Epithelial cell of proximal tubule (primary cell): ENCODE results near the gene DHRSX. TPM values are rescaled to one million over a fixed set of nuclear protein-coding genes. Genes with fewer than 3 reads are reported as not detected.

Experiments used
- DNase-seq: peaks from one replicate; pipeline ENCODE4 v3.0.0-alpha.2; 2011; ENCODE audit warnings: low read depth
- H3K4me3 ChIP-seq: 2 replicates; pipeline ENCODE4 v1.5.1; 2011; ENCODE audit warnings: low read depth, mild to moderate bottlenecking, low read length
- CTCF ChIP-seq: conservative IDR thresholded peaks from 2 replicates; pipeline ENCODE4 v1.5.1; 2012; ENCODE audit warnings: low read depth, mild to moderate bottlenecking, low read length
- total RNA-seq: library from RNA; depleted of rRNA; stranded (reverse); fragments of >200 nt; gene quantifications from 2 replicates; pipeline ENCODE4 v1.2.3, GENCODE V29; 2015

Gene DHRSX
- total RNA-seq, 1 donor from 2014 or later: 22.8 TPM

DNA sequence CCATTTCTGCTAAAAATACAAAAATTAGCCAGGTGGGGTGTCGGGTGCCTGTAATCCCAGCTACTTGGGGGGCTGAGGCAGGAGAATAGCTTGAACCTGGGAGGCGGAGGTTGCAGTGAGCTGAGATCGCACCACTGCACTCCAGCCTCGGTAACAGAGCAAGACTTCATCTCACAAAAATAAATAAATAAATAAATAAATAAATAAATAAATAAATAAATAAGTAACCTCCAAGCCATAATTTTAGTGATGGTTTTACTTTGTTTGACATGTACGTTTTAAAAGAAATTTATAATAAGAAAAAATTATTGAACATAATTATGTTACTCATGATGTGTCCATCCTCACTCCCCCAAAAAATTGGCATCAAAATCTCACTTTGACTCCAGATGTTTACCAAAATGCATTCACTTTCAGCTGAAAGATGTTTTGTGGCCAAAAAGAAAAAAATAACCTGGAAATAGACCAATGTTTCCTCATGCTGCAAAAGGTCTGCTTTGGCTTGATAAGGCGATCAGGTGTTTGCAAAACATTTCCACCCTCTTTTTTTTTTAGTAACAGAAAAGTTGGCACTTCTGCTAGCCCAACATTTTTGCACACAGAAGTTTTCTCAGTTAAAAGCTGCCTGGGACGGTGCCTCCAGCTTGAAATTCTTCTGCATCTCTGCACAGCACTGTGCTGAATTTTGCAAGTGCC is 42.2 kb upstream of the DHRSX start:
- H3K4me3 ChIP-seq: no peak overlapping the region
- no peak for DNase-seq
- no peak for TF ChIP-seq CTCF

DNA sequence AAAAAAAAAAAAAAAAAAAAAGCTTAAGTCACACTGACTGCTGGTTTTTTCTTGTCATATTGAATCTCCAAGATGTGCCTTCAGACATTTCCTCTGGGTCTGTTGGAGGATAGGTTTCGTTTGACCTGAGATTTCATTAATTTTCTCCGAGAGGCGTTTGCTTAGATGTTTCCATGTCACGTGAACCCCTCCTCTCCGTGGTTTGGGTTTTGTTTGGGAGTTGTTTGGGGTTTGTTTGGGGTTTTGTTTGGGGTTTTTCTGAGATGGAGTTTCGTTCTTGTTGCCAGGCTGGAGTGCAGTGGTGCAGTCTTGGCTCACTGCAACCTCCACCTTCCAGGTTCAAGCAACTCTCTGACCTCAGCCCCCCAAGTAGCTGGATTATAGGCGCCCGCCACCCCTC is 40.8 kb upstream of the DHRSX start:
- no peak overlapping the region for H3K4me3 ChIP-seq
- TF ChIP-seq CTCF: no peak
- no peak for DNase-seq

DNA sequence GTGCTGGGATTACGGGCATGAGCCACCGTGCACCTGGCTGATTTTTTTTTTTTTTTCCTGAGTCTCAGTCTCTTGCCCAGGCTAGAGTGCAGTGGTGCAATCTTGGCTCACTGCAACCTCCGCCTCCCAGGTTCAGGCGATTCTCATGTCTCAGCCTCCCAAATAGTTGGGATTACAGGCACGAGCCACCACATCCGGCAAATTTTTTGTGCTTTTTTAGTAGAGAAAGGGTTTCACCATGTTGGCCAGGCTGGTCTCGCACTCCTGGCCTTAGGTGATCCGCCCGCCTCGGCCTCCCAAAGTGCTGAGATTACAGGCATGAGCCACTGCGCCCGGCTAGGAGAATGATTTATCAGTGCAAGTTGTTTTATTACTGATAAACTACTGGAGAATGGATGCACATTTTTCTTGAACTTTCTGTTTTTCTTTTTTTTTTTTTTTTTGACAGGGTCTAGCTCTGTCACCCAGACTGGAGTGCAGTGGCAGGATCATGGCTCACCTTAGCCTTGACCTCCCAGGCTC is 39.7 kb upstream of the DHRSX start:
- TF ChIP-seq CTCF: no peak
- no peak overlapping the region for H3K4me3 ChIP-seq
- DNase-seq: no peak

DNA sequence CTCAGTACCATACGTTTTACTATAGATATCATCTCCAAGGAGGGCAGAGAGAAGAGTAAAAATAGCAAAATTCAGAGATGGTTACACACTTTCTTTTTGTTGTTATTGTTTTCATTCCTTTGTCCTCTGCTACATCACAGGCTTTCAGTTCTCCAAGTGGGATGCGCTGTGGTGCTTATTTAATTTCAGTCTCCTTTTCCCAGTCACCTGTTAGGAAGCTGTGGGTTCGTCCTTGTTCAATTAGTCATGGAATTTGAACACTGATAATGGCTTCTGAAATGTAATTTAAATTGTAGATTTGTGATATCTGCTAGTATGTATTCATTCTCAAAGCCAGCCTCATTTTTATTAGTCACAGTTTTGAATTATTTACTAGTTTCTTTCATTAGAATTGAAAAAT is 38.8 kb upstream of the DHRSX start:
- DNase-seq: no peak
- no peak overlapping the region for H3K4me3 ChIP-seq

GRCh38 chrX:2538031-2538757 is 37.4 kb upstream of the DHRSX start:
- no peak overlapping the region for H3K4me3 ChIP-seq
- TF ChIP-seq CTCF: no peak
- DNase-seq: no peak

More for the DNA sequence above, 38.8 kb upstream of the DHRSX start:
- no peak for TF ChIP-seq CTCF

DNA sequence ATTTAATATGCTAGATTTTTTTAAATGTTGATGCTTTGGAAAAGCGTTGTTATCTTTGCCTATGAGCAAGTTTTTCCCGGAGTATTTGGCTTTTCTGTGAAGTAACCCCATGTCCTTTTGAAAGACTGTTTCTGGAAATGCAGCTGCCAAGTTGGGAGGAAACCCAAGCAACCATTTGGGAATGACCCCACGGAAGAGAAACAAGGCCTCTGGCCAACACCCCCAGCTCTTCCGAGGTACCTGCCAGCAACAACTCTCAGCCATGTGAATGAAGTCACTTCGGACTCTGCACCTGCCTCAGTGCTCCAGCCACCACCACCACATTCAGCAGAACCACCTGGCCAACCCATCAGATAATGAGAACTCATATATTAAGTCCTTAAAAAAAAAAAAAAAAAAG is 36.2 kb upstream of the DHRSX start:
- DNase-seq: no peak
- H3K4me3 ChIP-seq: no peak overlapping the region

More for the DNA sequence above, 36.2 kb upstream of the DHRSX start:
- no peak for TF ChIP-seq CTCF
